Renal cortical epithelial cell (primary cell): ENCODE measurements around the gene MINDY4B. TPM values are rescaled to one million over a fixed set of nuclear protein-coding genes. Genes with fewer than 3 reads are reported as not detected.

Experiments
- DNase-seq: peaks from one replicate; pipeline ENCODE4 v3.0.0-alpha.2; 2011; ENCODE audit warnings: low read depth
- total RNA-seq: library from RNA; depleted of rRNA; stranded (reverse); fragments of >200 nt; gene quantifications from 2 replicates; pipeline ENCODE4 v1.2.3, GENCODE V29; 2014

Gene MINDY4B
- total RNA-seq, 1 donor from 2014 or later: not detected

DNA sequence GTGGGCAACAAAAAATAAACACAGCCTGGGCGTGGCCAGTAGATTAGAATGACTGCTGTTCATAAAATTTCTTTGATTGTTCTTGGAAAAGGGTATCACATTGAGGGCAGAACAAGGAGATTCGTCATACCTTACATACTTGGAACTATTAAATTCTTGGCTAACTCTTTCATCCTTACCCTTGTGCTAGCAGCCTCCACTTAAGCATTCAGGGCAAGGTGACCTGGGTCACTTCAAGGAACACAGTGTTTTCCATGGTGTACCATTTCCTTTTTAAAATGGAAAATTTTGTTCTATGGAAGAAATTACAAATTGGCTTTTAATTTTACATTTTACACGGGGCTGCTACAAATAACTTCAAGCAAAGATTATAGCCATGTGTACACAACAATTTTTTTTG is 60.8 kb downstream of the MINDY4B start:
- DNase-seq: peak; percentile 4

DNA sequence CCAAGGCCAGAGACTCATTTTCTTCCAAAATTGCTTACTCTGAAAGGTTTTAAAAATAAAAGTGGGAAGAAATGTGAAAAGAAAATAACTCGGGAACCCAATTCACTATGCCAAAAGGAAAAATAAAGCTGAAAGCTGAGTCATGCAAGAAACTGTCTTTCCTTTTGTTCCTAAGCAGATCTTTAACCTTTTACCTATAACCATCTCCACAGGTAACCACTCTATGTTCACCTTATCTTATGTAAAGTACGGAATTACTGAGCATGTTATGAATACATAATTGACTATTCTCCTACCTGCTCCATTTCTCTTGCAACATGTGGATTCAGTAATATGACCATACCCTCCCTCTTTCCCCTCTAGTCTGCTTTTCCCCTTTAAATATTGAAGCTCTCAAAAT is 62.0 kb downstream of the MINDY4B start:
- DNase-seq: no peak

DNA sequence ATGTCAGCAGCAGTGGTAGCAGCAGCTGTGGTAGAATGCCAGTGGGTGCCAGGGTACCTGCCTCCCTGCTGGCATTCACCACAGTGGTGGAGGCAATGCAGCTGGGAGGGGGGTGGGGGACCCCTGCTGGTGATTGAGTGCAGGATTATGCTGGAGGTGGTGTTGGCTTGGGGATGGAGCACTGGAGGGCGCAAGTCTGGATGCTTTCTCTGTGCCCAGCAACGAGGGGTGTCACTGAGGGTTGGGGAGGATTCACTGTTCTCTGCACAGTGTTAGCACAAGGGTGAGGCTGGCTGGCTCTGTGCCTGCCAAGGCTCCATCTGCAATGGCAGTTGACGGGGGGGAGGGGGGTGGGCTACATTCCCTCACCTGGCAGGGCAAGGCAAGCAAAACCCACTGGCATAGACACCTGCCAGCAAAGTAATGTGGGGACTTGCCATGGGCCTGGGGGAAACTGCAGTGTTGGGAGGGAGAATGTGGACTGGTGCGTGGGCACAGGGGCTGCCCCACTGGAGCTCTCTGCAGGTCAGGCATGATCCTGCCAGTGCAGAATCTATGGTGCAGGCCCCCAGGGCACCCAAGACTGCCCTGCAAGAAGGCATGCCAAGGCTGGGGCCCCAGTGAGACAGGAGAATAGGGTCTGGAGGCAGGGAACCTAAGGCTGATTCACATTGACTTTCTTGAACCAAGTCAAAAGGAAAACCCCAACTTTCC is 64.3 kb downstream of the MINDY4B start:
- no peak for DNase-seq

DNA sequence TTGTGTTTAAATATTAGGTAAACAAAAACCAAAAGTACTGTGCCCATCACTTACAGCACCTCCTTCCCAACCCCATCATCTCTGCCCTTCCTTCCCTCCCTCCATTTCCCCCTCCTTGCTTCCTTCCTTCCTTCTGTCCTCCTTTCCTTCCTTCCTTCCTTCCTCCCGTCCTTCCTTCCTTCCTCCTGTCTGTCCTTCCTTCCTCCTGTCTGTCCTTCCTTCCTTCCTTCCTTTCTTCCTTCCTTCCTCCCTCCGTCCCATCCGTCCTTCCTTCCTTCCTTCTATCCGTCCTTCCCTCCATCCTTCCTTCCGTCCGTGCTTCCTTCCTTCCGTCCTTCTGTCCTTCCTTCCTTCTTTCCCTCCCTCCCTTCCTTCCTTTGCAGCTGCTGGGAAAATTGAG is 74.5 kb downstream of the MINDY4B start:
- no peak for DNase-seq

DNA sequence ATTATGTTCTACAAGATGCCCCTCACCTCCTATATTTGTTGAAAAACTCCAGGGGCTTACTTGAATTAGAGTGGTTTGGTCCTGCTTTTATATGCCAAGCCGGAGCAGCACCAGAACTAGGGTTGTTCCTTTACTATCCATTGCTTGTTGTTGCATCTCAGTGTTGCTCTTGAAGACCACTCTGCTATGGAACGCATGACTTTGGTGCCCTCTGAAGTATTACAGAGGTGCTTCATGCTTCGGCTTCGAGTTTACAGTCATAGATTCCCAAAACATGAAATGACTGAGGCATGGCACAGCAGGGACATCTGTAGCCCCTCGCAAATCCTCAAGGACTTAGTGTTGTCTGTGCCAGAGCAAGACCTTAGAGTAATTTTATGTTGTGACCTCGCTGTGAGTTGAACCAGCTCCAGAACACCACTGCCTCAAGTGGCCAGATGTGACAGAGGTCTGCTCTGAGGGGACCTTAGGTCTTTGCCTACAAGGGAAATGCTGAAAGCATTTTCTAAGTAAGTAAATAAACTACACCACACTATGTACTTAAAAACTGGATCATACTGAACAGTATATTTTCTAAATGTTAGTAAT is 75.1 kb downstream of the MINDY4B start:
- DNase-seq: peak; percentile 7

DNA sequence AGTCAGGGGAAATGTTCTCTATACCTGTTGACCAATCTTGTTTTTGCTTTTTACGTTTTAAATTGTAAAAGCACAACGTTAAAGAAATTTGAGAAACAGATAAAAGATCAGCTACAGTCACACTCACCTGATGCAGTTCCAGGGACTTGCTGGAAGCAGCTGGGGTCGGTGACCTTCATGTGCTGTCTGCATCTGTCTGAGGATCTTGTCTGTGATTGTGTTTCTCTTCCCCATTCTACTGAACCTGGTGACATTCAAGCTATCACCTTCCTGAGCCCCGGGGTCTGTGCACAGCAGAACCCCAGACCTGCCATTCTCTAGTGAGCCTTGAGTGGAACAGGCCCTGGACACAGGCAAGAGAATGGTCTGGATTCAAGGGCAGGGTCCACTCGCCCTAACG is 75.8 kb downstream of the MINDY4B start:
- no peak for DNase-seq

DNA sequence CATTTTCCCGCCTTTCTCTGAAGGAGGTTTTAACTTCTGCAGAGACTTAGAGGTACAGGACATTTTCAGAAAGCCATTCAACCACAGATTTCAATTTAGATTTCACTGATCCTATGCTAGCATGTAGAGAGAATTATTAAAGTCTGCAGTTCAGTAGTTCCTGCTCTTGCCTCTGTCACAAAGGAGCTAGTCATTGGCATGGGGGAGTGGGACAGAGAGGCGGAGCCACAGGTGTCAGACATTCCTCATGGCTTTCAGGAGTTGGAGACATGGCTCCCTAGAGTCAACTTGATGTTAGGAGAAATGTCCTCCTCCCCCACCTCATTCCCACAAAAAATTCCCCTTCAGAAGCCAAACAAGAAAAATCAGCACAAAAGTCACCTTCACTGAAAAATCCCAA is 76.2 kb downstream of the MINDY4B start:
- no peak for DNase-seq

DNA sequence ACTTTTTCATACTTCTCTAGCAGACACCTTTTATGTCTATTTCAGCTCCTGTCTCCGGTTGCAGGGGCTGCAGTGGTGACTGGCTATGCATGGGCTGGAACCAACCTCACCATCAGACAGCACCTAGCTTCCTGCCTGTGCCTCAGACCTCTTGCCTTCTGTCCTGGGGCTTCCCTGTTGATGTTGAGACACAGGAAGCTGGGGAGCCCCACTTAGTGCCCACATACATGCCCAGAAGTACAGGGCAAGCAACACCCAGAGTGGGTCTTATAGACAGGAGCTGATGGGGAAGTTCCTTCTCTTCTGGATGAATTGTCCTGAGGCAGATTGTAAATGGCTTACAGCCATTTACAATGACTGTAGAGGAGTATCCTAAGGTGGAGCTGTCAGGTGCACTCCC is 77.0 kb downstream of the MINDY4B start:
- DNase-seq: no peak

DNA sequence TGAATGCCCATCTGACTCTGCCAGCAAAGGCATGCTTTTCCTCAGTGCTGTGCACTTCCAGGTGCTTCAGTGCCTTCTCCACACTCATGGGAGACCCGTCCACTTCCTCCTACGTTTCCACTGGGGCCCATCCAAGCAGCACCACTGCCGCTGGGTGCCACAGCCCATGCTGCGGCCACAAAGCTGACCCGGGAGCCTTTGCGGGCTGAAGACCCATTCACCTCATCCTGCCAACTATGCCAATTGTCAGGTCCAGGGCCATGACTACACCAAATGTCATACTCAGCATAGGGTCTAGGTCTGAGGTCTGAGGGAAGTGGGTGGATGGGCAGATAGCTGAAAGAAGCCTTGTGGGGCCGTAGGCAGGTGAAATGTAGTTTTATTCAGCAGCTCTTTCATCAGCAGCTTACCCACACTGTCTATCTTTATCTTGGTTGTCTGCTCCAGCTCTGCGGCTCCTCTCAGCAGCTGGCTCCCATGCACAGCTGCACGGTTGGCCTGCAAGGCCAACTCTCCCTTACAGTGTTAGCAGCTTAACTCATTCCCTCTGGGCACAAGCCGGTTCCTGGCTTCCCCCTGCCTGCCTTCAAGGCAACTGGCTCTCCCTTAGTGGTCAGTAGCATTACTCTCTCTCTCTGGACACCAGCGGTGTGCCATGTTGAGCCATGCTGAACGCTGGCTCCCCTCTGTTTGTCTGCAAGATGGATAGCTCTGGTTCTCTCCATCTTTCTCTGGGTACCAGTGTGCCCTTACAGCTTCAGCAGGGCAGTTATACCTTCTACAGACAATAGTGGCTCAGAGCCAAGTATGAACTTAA is 78.6 kb downstream of the MINDY4B start:
- no peak for DNase-seq

DNA sequence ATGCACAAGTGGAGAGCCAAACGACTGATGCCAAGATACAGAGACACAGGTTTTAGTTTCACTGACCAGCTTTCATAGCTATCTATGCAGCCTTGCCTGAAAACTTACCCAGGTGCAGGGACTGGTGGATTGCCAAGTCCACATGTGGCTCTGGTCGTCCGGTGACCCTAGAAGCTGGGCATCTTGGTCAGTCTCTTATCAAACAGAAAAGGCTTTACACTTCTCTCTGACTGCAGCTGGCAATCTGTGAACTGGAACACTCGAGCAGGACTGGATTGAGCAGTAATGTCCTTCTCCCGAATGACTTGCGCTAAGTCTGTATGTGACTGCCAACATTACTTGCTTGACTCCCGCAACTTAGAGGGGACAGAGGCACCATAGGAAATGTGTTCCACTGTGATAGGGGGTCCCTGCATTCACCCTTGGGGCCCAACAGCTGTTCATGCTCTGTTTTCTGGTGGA is 79.3 kb downstream of the MINDY4B start:
- no peak for DNase-seq

DNA sequence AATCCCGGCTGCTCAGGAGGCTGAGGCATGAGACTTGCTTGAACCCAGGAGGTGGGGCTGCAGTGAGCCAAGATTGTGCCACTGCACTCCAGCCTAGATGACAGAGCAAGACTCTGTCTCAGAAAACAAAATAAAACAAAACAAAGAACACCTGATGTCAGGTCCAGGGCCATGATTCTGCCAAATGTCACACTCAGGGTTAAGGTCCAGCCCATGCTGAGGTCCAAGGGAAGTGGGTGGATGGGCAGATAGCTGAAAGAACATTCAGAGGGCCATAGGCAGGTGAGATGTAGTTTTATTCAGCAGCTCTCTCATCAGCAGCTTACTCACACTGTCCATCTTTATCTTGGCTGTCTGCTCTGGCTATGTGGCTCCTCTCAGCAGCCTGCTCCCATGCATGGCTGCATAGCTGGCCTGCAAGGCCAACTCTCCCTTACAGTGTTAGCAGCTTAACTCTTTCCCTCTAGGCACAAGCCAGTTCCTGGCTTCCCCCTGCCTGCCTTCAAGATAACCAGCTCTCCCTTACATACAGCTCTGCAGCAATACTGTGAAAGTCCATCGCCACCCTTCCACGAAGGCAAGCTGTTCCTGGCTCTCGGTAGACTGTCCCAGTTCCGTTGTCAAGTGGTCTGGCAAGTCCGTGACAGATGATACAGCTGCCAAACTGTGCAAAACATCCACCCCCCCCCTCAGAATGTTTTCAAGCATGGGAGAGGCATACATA is 79.9 kb downstream of the MINDY4B start:
- no peak for DNase-seq

DNA sequence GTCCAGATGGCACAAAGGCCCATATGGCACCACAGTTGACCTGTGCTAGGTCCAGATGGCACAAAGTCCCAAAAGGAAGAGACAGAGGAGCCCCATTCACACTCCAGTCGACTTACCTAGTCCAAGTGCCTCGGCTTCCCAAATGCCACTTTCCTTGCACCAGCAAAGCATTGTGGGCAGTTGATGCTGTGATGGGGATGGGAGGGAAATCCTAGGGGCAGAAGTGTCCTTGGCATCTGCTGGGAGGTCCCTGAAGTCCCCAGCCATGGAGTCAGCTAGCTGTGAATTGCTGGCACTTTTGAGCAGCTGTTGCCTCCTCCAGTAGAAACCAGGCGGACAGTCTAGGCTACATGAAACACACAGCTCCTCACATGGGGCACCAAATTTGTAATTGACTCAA is 82.0 kb downstream of the MINDY4B start:
- DNase-seq: no peak

DNA sequence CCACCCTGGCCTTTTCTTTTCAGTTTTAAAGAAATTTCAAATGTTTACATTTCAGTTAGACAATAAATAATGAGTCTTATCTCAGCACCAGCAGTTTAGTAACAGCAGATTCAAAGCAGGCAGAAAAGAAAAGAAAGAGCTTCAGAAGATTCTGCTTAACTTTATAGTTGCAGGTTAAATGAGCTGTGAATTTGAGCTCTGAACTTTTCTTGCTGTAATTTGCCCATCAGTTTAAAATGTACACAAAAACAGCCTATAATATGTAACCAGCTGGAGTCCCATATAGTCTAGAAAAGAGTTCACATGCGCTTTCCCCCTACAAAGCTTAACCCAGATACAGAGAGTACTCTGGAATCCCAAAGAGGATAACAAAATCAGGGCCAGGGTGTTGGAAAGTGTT is 82.6 kb downstream of the MINDY4B start:
- no peak for DNase-seq

Other genes starting within 250 kb of the MINDY4B start
- gene ERICH6, start 201.5 kb downstream of the MINDY4B start, total RNA-seq: 0.35 TPM in 1 of 2 replicates, not detected in the other
- 33.7 and 34.7 TPM in 2 replicates for gene SIAH2, start 142.3 kb downstream of the MINDY4B start, total RNA-seq
- gene CLRN1, start 67.3 kb upstream of the MINDY4B start, total RNA-seq: not detected in 2 replicates
- under 0.01 and 0.30 TPM in 2 replicates for gene MED12L, start 180.2 kb upstream of the MINDY4B start, total RNA-seq